Measurements from ENCODE around the gene ZNF764.

GRCh38 chr16:30555315-30556124, 2.7 kb downstream of the ZNF764 start:
- TF ChIP-seq CTCF (IDR thresholded peaks at IDR 0.05 in 4 of 5, conservative IDR thresholded peaks at IDR 0.05 in 1 of 5) (no peak), POLR2A (IDR thresholded peaks at IDR 0.05) (no peak)

All from gastrocnemius medialis (tissue), 4 donors.